Mesodermal cell (in vitro differentiated cells): ENCODE results near the gene AMER2.
"Not testable (repeated sequence)": the region's sequence is repeated elsewhere in the genome, so short reads cannot be mapped to it uniquely, and the experiment has no call there.

Source experiments
- H3K27ac ChIP-seq: 2 replicates; pipeline ENCODE4 v1.7.0; 2013; ENCODE audit warnings: mild to moderate bottlenecking, low read depth, low read length, moderate library complexity; ENCODE audit not compliant: severe bottlenecking
- H3K36me3 ChIP-seq: 2 replicates; pipeline ENCODE4 v1.7.1; 2013; ENCODE audit warnings: mild to moderate bottlenecking, low read length, moderate library complexity; ENCODE audit not compliant: control insufficient read depth, insufficient read depth
- H3K4me1 ChIP-seq: one replicate; pipeline ENCODE4 v1.7.1; 2013; ENCODE audit warnings: mild to moderate bottlenecking, low read length; ENCODE audit not compliant: insufficient read depth, control insufficient read depth, poor library complexity, severe bottlenecking
- H3K4me3 ChIP-seq: 2 replicates; pipeline ENCODE4 v1.7.0; 2013; ENCODE audit warnings: low read length, control low read depth, mild to moderate bottlenecking; ENCODE audit not compliant: insufficient read depth, poor library complexity, severe bottlenecking; ENCODE audit errors: extremely low read depth
- H3K9me3 ChIP-seq: 2 replicates; pipeline ENCODE4 v1.7.1; 2013; ENCODE audit warnings: mild to moderate bottlenecking, low read length, moderate library complexity; ENCODE audit not compliant: control insufficient read depth
- WGBS, 2 experiments: methylation state at CpG; one replicate each; pipeline ENCODE4 v1.1.5; 2013; ENCODE audit warnings: missing lambda C conversion rate in 2 of 2; ENCODE audit not compliant: insufficient coverage in 2 of 2; 5-methylcytosine and 5-hydroxymethylcytosine counted together

The AMER2 gene

GRCh38 chr13:25171170-25171516, 945 bp downstream of the AMER2 start:
- H3K4me1 ChIP-seq = peaks cover 5% of the 10 kb centered on the region
- no peaks in the 10 kb centered on the region for H3K36me3 ChIP-seq
- no peaks in the 10 kb centered on the region for H3K9me3 ChIP-seq
- 1 to 2% methylated on average over 20 to 27 of the region's 36 CpGs for WGBS, 2 experiments
- H3K27ac ChIP-seq = no peak overlapping the region
- H3K4me3 ChIP-seq = peak overlapping the region; percentile 48

- 4% methylated on average over 39 to 75 of the region's 75 CpGs for WGBS, 2 experiments
- peak overlapping the region; percentile 48 for H3K4me3 ChIP-seq
- no peaks in the 10 kb centered on the region for H3K9me3 ChIP-seq
These were observed 1.5 kb downstream of the AMER2 start for GRCh38 chr13:25170554-25171111.

GRCh38 chr13:25169951-25170553, 2.0 kb downstream of the AMER2 start:
- H3K9me3 ChIP-seq = no peaks in the 10 kb centered on the region
- no peaks in the 10 kb centered on the region for H3K36me3 ChIP-seq
- H3K4me1 ChIP-seq = peaks cover 5% of the 10 kb centered on the region
- 88 to 90% methylated on average over 30 to 37 of the region's 37 CpGs for WGBS, 2 experiments
- peak overlapping the region; percentile 48 for H3K4me3 ChIP-seq
- H3K27ac ChIP-seq = no peak overlapping the region

More at GRCh38 chr13:25170554-25171111, 1.5 kb downstream of the AMER2 start:
- peaks cover 5% of the 10 kb centered on the region for H3K4me1 ChIP-seq
- no peaks in the 10 kb centered on the region for H3K36me3 ChIP-seq
- no peak overlapping the region for H3K27ac ChIP-seq

GRCh38 chr13:25169356-25169755, 2.7 kb downstream of the AMER2 start:
- WGBS, 2 experiments = 88 to 97% methylated on average over 7 to 8 of the region's 12 CpGs
- Histone ChIP-seq H3K4me3 (no peak overlapping the region), H3K27ac (no peak overlapping the region), H3K9me3 (no peaks in the 10 kb centered on the region), H3K4me1 (peaks cover 5% of the 10 kb centered on the region), H3K36me3 (no peaks in the 10 kb centered on the region)

- Histone ChIP-seq H3K4me1 (peaks cover 5% of the 10 kb centered on the region), H3K27ac (no peak overlapping the region), H3K9me3 (no peaks in the 10 kb centered on the region), H3K4me3 (no peak overlapping the region), H3K36me3 (no peaks in the 10 kb centered on the region)
- WGBS, 2 experiments = 40 to 80% methylated on average over 1 of the region's 3 CpGs
These were observed 3.3 kb downstream of the AMER2 start for GRCh38 chr13:25168790-25169189.

- no peaks in the 10 kb centered on the region for H3K9me3 ChIP-seq
- H3K36me3 ChIP-seq = no peaks in the 10 kb centered on the region
- H3K27ac ChIP-seq = no peak overlapping the region
- no peak overlapping the region for H3K4me3 ChIP-seq
- no CpG with 5 or more reads among the region's 3 CpGs for WGBS, 2 experiments
- peaks cover 5% of the 10 kb centered on the region for H3K4me1 ChIP-seq
These were observed 4.5 kb downstream of the AMER2 start for GRCh38 chr13:25167382-25168174.

- no peaks in the 10 kb centered on the region for H3K9me3 ChIP-seq
- WGBS, 2 experiments = 100% methylated on average over 2 of the region's 3 CpGs; no CpG with 5 or more reads in 1 of the 2 experiments
- no peak overlapping the region for H3K4me3 ChIP-seq
- H3K36me3 ChIP-seq = no peaks in the 10 kb centered on the region
- H3K4me1 ChIP-seq = no peaks in the 10 kb centered on the region
- no peak overlapping the region for H3K27ac ChIP-seq
These were observed 5.8 kb downstream of the AMER2 start for GRCh38 chr13:25166306-25166705.

- no peaks in the 10 kb centered on the region for H3K36me3 ChIP-seq
- no peak overlapping the region for H3K27ac ChIP-seq
- WGBS, 2 experiments = 96% methylated on average over 5 of the region's 6 CpGs
- no peaks in the 10 kb centered on the region for H3K4me1 ChIP-seq
- H3K4me3 ChIP-seq = no peak overlapping the region
- H3K9me3 ChIP-seq = no peaks in the 10 kb centered on the region
These were observed 6.4 kb downstream of the AMER2 start for GRCh38 chr13:25165663-25166062.

- 43 to 81% methylated on average over 1 to 4 of the region's 5 CpGs for WGBS, 2 experiments
- not testable (repeated sequence) for H3K4me3 ChIP-seq, H3K36me3 ChIP-seq, H3K4me1 ChIP-seq, H3K27ac ChIP-seq, H3K9me3 ChIP-seq
These were observed 6.9 kb downstream of the AMER2 start for GRCh38 chr13:25165163-25165562.

GRCh38 chr13:25157681-25158080, 14.4 kb downstream of the AMER2 start:
- no peaks in the 10 kb centered on the region for H3K36me3 ChIP-seq
- 86% methylated on average over 1 of the region's 2 CpGs; no CpG with 5 or more reads in 1 of the 2 experiments for WGBS, 2 experiments
- H3K27ac ChIP-seq = no peak overlapping the region
- no peaks in the 10 kb centered on the region for H3K9me3 ChIP-seq
- H3K4me1 ChIP-seq = peaks cover 5% of the 10 kb centered on the region
- no peak overlapping the region for H3K4me3 ChIP-seq

- Histone ChIP-seq H3K36me3 (no peaks in the 10 kb centered on the region), H3K9me3 (no peaks in the 10 kb centered on the region), H3K4me3 (no peak overlapping the region), H3K27ac (no peak overlapping the region), H3K4me1 (peaks cover 5% of the 10 kb centered on the region)
- WGBS, 2 experiments = 40 to 50% methylated on average over 1 of the region's 2 CpGs
These were observed 18.4 kb downstream of the AMER2 start for GRCh38 chr13:25153736-25154135.
